ENCODE measurements around the gene ZIK1. TPM values are rescaled to one million over a fixed set of nuclear protein-coding genes. Genes with fewer than 3 reads are reported as not detected.

Gene ZIK1
- polyA plus RNA-seq (2013, experiment 1 of 2; ENCODE audit: insufficient read length) = 3.3 TPM
- polyA plus RNA-seq (2013, experiment 2 of 2; ENCODE audit: insufficient read length) = 4.2 TPM

DNA sequence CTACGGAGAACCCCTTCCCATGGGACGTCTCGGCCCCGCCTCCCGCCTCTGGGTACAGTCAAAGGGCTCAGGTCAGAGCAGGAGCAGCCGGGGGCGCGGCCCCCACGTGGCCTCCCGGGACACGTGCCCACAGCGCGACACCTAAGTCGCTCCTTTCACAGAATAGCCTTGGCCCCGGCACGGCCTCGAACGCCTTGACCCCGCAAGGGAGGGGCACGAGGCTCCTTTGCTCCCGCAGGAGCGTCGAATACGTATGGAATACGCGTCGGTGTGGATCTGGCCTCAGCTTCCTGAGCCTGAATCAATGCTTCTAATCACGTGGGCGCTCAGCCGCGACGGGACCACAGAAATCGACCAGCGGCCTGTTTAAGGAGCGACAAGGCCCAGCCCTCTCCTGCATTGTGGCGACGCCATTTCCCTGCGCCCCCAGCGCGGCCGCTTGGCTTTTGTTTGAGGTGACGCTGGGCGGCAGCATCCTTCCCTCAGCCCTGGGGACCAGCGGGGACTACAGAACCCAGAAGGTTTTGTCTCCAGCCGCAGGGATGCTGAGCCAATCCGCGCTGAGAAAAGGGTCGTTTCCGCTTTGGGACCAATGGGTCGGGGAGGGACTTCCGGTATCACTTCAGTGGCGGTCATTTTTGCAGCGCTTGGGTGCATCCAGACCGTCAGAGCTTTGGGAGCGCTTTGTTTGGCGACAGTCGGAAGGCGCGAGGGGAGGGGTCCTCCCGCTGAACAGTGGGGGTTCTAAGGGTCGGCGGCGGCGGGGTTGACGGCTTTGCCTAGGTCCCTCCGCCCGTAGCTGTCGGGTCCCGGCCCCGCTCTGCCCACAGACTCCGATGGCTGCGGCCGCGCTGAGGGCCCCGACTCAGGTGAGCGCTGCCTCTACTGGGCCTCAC is at the start of gene ZIK1:
ZIK1 (plus strand) TSS at position 625 of the 896 bp plus-strand sequence; CDS start at position 837, 212 bp downstream.
- DNase-seq = peak; percentile 97

DNA sequence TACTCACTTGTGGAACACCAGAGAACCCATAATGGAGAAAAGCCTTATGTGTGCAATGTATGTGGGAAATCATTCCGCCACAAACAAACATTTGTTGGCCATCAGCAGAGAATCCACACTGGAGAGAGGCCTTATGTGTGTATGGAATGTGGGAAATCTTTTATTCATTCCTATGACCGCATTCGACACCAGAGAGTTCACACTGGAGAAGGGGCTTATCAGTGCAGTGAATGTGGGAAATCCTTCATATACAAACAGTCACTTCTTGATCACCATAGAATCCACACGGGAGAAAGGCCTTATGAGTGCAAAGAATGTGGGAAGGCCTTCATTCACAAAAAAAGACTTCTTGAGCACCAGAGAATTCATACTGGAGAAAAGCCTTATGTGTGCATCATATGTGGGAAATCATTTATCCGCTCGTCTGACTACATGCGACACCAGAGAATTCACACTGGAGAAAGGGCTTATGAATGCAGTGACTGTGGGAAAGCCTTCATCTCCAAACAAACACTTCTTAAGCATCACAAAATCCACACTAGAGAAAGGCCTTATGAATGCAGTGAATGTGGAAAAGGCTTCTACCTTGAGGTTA is 45.9 kb upstream of the ZIK1 start:
- no peak for DNase-seq

- no peak for DNase-seq
Observed at GRCh38 chr19:57546513-57546912, 37.4 kb upstream of the ZIK1 start.

DNA sequence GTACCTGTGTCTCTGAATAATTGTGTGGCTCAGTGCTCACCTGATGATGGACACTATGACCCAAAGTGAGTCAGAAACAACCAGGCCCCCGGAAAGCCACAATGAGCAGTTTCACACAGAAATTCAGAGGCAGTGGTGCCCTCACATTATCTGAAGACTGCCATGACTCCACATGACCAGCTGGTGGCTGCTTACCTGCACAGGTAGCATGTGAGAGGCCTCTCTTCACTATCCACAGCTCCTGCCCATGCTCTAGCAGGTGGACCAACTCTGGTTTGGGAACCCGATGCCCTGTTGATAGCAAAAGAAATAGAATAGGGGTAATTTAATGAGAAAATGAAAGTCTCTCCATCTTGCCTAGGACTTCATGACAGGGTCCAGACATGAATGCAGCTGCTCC is 31.5 kb upstream of the ZIK1 start:
- no peak for DNase-seq

- no peak for DNase-seq
Observed at GRCh38 chr19:57557659-57558058, 26.3 kb upstream of the ZIK1 start.

DNA sequence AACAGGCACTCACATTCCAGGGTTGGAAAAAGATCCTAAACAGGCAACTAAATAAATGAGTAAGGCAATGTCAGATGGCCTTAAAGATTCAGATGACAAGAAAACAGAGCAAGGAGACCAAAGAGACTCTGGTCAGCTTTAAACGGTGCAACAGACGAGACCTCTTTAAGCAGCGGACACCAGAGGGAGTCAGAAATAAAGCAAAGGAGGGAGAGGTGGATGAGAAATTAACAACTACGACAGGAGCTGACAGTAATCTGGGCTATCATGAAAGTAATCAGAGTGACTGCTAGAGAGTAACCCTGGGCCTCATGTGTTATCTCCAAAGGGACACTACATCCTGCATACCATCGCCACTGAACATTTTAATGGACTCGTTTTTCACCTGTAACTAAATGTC is 25.4 kb upstream of the ZIK1 start:
- DNase-seq = peak; percentile 16

DNA sequence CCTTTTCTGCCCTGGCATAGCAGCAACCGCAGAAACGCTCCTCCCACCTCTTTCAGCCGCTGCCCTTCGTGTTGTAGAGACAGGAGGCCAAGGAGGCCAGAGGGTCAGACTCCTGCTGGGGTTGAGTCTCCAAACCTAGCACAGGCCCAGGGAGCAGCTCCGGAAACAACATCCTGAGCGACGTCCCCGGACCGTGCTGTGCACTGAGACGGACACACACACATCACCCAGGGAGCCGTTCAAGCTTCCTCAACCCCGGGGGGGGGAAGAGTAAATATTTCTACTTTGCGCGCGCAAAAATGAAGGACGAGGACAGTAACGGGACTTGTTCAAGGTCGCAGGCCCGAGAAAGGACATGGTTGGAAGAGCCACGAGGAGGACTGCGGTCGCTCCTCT is 24.9 kb upstream of the ZIK1 start:
- peak; percentile 8 for DNase-seq

DNA sequence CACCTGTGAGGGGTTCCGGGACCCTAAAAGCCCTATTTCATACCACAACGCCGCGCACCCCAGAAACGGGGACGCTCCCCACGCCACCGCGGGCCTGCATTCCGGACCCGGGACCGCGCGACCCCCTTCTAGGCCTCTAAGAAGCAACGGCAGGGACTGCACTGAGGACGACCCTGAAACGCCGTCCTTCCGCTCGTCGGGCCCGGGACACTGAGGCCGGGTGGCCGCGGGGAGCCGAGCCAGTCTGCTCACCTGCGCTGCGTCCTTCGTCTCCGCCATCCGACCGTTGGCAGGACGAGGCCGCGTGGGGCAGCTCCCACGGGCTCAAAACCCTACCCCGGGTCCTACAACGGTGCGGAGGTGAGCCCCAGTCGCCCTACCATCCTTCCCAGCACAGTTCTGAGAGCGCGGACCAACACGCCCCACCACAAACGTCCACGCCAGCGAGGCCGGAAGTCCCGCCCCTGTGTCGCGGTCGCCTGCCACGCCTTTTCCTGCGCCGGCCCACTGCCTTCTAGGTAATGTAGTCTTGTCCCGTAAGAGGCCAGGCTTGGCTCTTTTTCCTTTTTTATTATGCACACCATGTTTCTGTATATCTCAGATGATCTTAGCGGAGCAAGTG is 24.4 kb upstream of the ZIK1 start, which contains the start of gene ZNF550:
ZNF550 (minus strand) TSS at position 460 of the 622 bp plus-strand sequence; CDS start at position 279, 181 bp downstream.
- DNase-seq = peak; percentile 88

GRCh38 chr19:57560049-57560491 is 23.9 kb upstream of the ZIK1 start:
- DNase-seq = peak; percentile 86

DNA sequence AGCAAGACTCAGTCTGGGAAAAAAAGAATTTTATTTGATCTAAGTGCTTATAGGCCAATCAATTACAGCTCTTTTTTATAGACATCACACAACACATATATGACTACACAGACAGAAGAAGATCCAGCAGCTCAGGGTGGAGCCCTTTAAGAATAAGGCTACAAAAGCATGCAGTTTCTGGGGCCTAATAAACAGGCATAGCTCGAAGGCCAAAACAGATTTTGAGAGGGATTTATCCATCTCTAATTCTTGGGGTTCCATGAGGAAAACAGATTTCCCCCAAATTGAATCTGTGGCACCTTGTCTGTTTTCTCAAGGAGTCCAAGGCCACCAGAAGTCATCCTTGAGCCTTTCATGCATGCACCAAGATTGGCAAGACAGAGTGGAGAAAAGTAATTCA is 20.4 kb upstream of the ZIK1 start:
- no peak for DNase-seq

GRCh38 chr19:57566396-57567265 is 17.3 kb upstream of the ZIK1 start:
- DNase-seq = peak; percentile 40

DNA sequence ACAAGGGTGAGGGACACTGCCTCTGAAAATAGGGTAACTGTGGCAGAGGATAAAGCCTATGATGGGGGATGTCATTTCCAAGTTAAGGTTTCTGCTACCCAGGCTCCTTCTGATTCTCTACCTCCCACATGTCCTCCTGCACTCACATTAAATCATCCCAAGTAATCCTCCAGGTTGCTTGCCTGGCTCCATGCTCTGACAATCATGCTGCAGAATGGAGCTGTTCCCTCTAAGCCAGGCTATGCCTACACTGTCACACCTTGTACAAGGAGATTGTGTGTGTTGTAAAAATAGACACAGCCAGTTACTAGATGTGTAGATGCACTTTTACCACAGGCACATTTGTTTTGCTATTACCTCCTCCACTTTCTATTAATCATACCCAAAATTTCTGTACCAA is 13.2 kb upstream of the ZIK1 start:
- no peak for DNase-seq

DNA sequence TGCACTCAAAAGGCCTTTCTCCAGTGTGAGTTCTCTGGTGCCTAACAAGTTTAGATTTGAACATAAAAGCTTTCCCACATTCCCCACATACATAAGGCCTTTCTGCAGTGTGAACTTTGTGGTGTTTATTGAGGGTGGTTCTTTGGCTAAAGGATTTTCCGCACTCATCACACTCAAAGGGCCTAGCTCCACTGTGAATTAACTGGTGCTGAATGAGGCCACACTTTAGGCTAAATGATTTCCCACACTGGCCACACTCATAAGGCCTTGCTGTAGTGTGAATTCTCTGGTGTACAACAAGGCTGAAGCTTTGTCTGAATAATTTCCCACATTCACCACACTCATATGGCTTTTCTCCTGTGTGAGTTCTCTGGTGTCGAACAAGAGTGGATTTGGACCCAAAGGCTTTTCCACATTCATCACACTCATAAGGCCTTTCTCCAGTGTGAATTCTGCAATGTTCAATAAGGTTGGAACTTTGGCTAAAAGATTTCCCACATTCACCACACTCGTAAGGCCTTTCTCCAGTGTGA is 11.5 kb upstream of the ZIK1 start:
- DNase-seq = no peak

DNA sequence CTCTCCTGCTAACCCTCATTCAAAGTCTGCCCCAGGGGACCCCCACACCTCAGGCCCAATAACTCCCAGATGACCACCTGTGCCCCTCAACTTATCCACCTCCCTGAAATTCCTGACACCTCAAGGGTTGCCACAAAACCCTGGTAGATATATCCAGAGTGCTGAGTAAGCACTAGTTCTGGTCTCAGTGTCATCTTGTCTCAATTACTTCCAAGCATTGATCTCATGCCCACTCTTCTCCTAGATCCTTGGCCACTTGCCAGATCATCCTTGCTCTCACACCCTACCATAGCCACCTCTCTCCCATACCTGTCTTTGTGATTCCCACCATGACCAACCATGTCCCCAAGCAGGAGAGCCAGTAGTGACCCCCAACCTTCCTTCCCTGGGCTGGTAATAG is 7.3 kb upstream of the ZIK1 start:
- no peak for DNase-seq

- peak; percentile 99 for DNase-seq
Observed at GRCh38 chr19:57578487-57579205, 5.3 kb upstream of the ZIK1 start, which contains the start of gene ZNF416. ZNF416 (minus strand) TSS chr19:57578911; CDS start chr19:57578704, 207 bp downstream.

DNA sequence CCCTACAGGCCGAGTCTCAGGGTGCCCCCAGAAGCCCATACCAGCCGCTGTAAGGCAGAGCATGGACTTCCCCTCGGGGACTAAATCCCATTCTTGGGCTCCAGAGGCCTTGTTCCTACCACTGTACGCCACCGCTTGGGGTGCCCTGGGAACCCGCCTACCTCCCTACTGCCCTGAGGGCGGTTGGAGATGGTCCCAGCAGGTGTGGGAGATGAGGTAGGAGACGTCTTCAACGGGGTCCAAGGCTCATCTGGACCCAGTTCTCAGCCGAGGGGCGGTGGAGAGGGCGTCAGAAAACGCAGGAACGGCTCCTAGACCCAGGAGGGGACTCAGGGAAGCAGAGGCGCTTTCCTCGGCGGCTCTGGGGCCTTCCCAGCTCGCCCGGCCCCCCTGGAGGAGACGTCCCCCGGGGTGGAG is 833 bp upstream of the ZIK1 start:
- no peak for DNase-seq

- DNase-seq = no peak
Observed at GRCh38 chr19:57587529-57587928, 3.6 kb downstream of the ZIK1 start.

- no peak for DNase-seq
Observed at GRCh38 chr19:57599377-57599760, 15.4 kb downstream of the ZIK1 start.

GRCh38 chr19:57599761-57600383 is 15.9 kb downstream of the ZIK1 start, which contains the start of gene ZNF530:
ZNF530 (plus strand) TSS chr19:57599885; CDS start chr19:57604346, 4,461 bp downstream.
- peak; percentile 95 for DNase-seq

DNA sequence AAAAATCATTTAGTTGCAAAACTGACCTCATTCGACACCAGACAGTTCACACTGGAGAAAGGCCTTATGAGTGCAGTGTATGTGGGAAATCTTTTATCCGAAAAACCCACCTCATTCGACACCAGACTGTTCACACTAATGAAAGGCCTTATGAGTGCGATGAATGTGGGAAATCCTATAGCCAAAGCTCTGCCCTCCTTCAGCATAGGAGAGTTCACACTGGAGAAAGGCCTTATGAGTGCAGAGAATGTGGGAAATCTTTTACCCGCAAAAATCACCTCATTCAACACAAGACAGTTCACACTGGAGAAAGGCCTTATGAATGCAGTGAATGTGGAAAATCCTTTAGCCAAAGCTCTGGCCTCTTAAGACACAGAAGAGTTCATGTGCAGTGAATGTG is 23.0 kb downstream of the ZIK1 start:
- DNase-seq = no peak

All from fibroblast of skin of scalp (primary cell).